ENCODE measurements around the gene MKRN1. TPM values are rescaled to one million over a fixed set of nuclear protein-coding genes. Genes with fewer than 3 reads are reported as not detected.
A peak's percentile ranks its signal among the peaks of the same experiment; 100 is the strongest.

Gene MKRN1
- total RNA-seq, 1 experiment from 2014 or later: 182 TPM

- Histone ChIP-seq H3K36me3 (ENCODE audit: low read depth) (no peaks in the 10 kb centered on the region), H3K27ac (peak overlapping the region; percentile 85)
- POLR2A ChIA-PET (ENCODE audit: unreplicated experiment): interaction anchor here (0.7 kb wide), 1 partner anchor 139 kb away, joined by 6 read pairs; no protein-coding TSS in a partner anchor
Observed at GRCh38 chr7:140485500-140486265, 6.4 kb upstream of the MKRN1 start.

DNA sequence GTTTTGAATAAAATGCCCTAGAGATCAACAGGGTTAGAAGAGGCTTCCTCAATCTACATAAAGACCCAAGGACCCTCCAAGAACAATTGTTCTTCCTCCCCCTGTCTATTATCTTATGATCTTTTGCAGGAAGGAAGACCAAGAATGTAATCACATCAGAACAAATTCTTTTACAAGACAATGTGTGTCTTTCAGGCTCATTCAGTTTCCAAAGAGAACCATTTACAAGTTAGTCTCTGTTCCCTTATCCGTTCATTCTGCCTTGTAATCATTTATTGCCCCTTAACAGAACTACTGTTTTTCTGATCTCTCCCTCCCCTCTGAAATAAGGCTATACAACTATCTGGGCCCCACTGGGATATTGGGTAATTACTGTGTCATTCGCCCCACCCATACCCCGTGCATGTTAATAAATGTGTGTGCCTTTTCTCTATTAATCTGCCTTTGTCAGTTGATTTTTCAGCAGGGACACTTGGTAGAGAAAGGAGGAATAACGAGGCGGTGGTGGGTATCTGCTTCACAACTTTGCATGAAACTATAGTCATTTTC lies 5.7 kb upstream of the MKRN1 start:
- H3F3A ChIP-seq (ENCODE audit: insufficient read depth, low read depth): peaks cover 37% of the 10 kb centered on the region
- no peak for DNase-seq
- intact Hi-C loops (cut with micrococcal nuclease; ENCODE audit: unreplicated experiment): no loop called here
- ChIA-PET CTCF (no interaction called here), POLR2A (ENCODE audit: unreplicated experiment) (no interaction called here)
- H3K27ac ChIP-seq: peak overlapping the region; percentile 85
- no peaks in the 10 kb centered on the region for H3K27me3 ChIP-seq (ENCODE audit: insufficient read depth, low read depth)
- no peaks in the 10 kb centered on the region for H4K20me1 ChIP-seq (ENCODE audit: insufficient read depth)
- peak overlapping the region; percentile 65 for H2AFZ ChIP-seq
- no peaks in the 10 kb centered on the region for H3K9me2 ChIP-seq (ENCODE audit: insufficient read depth)
- no peak overlapping the region for H3K4me3 ChIP-seq
- BruUV-seq (replicated peaks): no TSS peak
- H3K4me2 ChIP-seq: peak overlapping the region; percentile 63
- H3K36me3 ChIP-seq (ENCODE audit: low read depth): no peaks in the 10 kb centered on the region
- H3K4me1 ChIP-seq (replicated peaks; ENCODE audit: insufficient read depth): peaks cover 23% of the 10 kb centered on the region
- no peaks in the 10 kb centered on the region for H3K9me3 ChIP-seq (ENCODE audit: insufficient read depth, low read depth)
- H3K79me2 ChIP-seq (ENCODE audit: low read depth): no peaks in the 10 kb centered on the region
- no peak for TF ChIP-seq EZH2 (IDR thresholded peaks at IDR 0.05; ENCODE audit: low read depth)
- TF ChIP-seq, protein P1, sequence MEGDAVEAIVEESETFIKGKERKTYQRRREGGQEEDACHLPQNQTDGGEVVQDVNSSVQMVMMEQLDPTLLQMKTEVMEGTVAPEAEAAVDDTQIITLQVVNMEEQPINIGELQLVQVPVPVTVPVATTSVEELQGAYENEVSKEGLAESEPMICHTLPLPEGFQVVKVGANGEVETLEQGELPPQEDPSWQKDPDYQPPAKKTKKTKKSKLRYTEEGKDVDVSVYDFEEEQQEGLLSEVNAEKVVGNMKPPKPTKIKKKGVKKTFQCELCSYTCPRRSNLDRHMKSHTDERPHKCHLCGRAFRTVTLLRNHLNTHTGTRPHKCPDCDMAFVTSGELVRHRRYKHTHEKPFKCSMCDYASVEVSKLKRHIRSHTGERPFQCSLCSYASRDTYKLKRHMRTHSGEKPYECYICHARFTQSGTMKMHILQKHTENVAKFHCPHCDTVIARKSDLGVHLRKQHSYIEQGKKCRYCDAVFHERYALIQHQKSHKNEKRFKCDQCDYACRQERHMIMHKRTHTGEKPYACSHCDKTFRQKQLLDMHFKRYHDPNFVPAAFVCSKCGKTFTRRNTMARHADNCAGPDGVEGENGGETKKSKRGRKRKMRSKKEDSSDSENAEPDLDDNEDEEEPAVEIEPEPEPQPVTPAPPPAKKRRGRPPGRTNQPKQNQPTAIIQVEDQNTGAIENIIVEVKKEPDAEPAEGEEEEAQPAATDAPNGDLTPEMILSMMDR (conservative IDR thresholded peaks at IDR 0.05): no peak

More at GRCh38 chr7:140485500-140486265, 6.4 kb upstream of the MKRN1 start:
- DNase-seq: peak; percentile 44 to 89
- no peaks in the 10 kb centered on the region for H3K79me2 ChIP-seq (ENCODE audit: low read depth)
- H3K27me3 ChIP-seq (ENCODE audit: insufficient read depth, low read depth): no peaks in the 10 kb centered on the region
- BruUV-seq (replicated peaks): no TSS peak
- H3K4me1 ChIP-seq (replicated peaks; ENCODE audit: insufficient read depth): peaks cover 23% of the 10 kb centered on the region
- H3K9me3 ChIP-seq (ENCODE audit: insufficient read depth, low read depth): no peaks in the 10 kb centered on the region
- H3F3A ChIP-seq (ENCODE audit: insufficient read depth, low read depth): peaks cover 37% of the 10 kb centered on the region
- intact Hi-C loops (cut with micrococcal nuclease; ENCODE audit: unreplicated experiment): no loop called here
- no peaks in the 10 kb centered on the region for H4K20me1 ChIP-seq (ENCODE audit: insufficient read depth)
- peak overlapping the region; percentile 63 for H3K4me2 ChIP-seq
- CTCF ChIA-PET: interaction anchor here (0.6 kb wide), 1 partner anchor 16 kb away, joined by 3 read pairs; no protein-coding TSS in a partner anchor
- no peaks in the 10 kb centered on the region for H3K9me2 ChIP-seq (ENCODE audit: insufficient read depth)
- TF ChIP-seq, protein P1 (conservative IDR thresholded peaks at IDR 0.05): no peak
- no peak for TF ChIP-seq EZH2 (IDR thresholded peaks at IDR 0.05; ENCODE audit: low read depth)
- H3K4me3 ChIP-seq: no peak overlapping the region
- peak overlapping the region; percentile 65 for H2AFZ ChIP-seq

GRCh38 chr7:140484479-140484878 lies 5.2 kb upstream of the MKRN1 start:
- no peaks in the 10 kb centered on the region for H3K9me3 ChIP-seq (ENCODE audit: insufficient read depth, low read depth)
- H3K4me1 ChIP-seq (replicated peaks; ENCODE audit: insufficient read depth): peaks cover 23% of the 10 kb centered on the region
- H3K79me2 ChIP-seq (ENCODE audit: low read depth): no peaks in the 10 kb centered on the region
- ChIA-PET POLR2A (ENCODE audit: unreplicated experiment) (no interaction called here), CTCF (no interaction called here)
- no peaks in the 10 kb centered on the region for H3K9me2 ChIP-seq (ENCODE audit: insufficient read depth)
- no peaks in the 10 kb centered on the region for H4K20me1 ChIP-seq (ENCODE audit: insufficient read depth)
- intact Hi-C loops (cut with micrococcal nuclease; ENCODE audit: unreplicated experiment): no loop called here
- H2AFZ ChIP-seq: no peak overlapping the region
- BruUV-seq (replicated peaks): no TSS peak
- TF ChIP-seq, protein P1 (conservative IDR thresholded peaks at IDR 0.05): no peak
- no peak for TF ChIP-seq EZH2 (IDR thresholded peaks at IDR 0.05; ENCODE audit: low read depth)
- H3K4me2 ChIP-seq: peak overlapping the region; percentile 63
- no peak overlapping the region for H3K4me3 ChIP-seq
- peak overlapping the region; percentile 85 for H3K27ac ChIP-seq
- peaks cover 37% of the 10 kb centered on the region for H3F3A ChIP-seq (ENCODE audit: insufficient read depth, low read depth)
- H3K36me3 ChIP-seq (ENCODE audit: low read depth): no peaks in the 10 kb centered on the region
- H3K27me3 ChIP-seq (ENCODE audit: insufficient read depth, low read depth): no peaks in the 10 kb centered on the region
- no peak for DNase-seq
